ENCODE data around the gene GCN1.

- TF ChIP-seq POLR2A (IDR thresholded peaks at IDR 0.05) (no peak), CTCF (IDR thresholded peaks at IDR 0.05) (no peak), POLR2AphosphoS5 (IDR thresholded peaks at IDR 0.05) (no peak)
Measured at GRCh38 chr12:120103044-120103338, 91.5 kb downstream of the GCN1 start.

Measured in prostate gland (tissue), 2 donors.